Embryonic facial prominence (tissue), 1 donor: ENCODE measurements around the gene CDKAL1.
"Not testable (repeated sequence)": the region's sequence is repeated elsewhere in the genome, so short reads cannot be mapped to it uniquely, and the experiment has no call there.

ENCODE experiments used
- DNase-seq: peaks from one replicate; pipeline ENCODE4 v3.0.0-alpha.2; 2016; ENCODE audit errors: extremely low spot score

Gene CDKAL1

GRCh38 chr6:21071780-21072468 is 537.7 kb downstream of the CDKAL1 start:
- DNase-seq: no peak

GRCh38 chr6:21073318-21073839 is 539.1 kb downstream of the CDKAL1 start:
- no peak for DNase-seq

GRCh38 chr6:21074484-21074883 is 540.2 kb downstream of the CDKAL1 start:
- no peak for DNase-seq

- DNase-seq: no peak
Observed at GRCh38 chr6:21075986-21076385, 541.7 kb downstream of the CDKAL1 start.

GRCh38 chr6:21078497-21078896 is 544.2 kb downstream of the CDKAL1 start:
- DNase-seq: no peak

- DNase-seq: no peak
Observed at GRCh38 chr6:21079468-21080048, 545.3 kb downstream of the CDKAL1 start.

GRCh38 chr6:21080221-21080620 is 546.0 kb downstream of the CDKAL1 start:
- DNase-seq: no peak

GRCh38 chr6:21082091-21082490 is 547.8 kb downstream of the CDKAL1 start:
- DNase-seq: no peak

- DNase-seq: no peak
Observed at GRCh38 chr6:21083708-21084107, 549.5 kb downstream of the CDKAL1 start.

- no peak for DNase-seq
Observed at GRCh38 chr6:21084656-21085055, 550.4 kb downstream of the CDKAL1 start.

- DNase-seq: no peak
Observed at GRCh38 chr6:21085211-21085610, 551.0 kb downstream of the CDKAL1 start.

- no peak for DNase-seq
Observed at GRCh38 chr6:21085643-21086042, 551.4 kb downstream of the CDKAL1 start.

GRCh38 chr6:21087188-21087587 is 552.9 kb downstream of the CDKAL1 start:
- no peak for DNase-seq

- no peak for DNase-seq
Observed at GRCh38 chr6:21091411-21091810, 557.2 kb downstream of the CDKAL1 start.

- DNase-seq: not testable (repeated sequence)
Observed at GRCh38 chr6:21092231-21092772, 558.0 kb downstream of the CDKAL1 start.

- DNase-seq: no peak
Observed at GRCh38 chr6:21095462-21095861, 561.2 kb downstream of the CDKAL1 start.

GRCh38 chr6:21098134-21098533 is 563.9 kb downstream of the CDKAL1 start:
- no peak for DNase-seq

GRCh38 chr6:21098744-21099143 is 564.5 kb downstream of the CDKAL1 start:
- no peak for DNase-seq

- DNase-seq: no peak
Observed at GRCh38 chr6:21099338-21100314, 565.4 kb downstream of the CDKAL1 start.

GRCh38 chr6:21100991-21101390 is 566.7 kb downstream of the CDKAL1 start:
- no peak for DNase-seq

- no peak for DNase-seq
Observed at GRCh38 chr6:21101694-21102093, 567.4 kb downstream of the CDKAL1 start.

- DNase-seq: no peak
Observed at GRCh38 chr6:21102201-21102600, 567.9 kb downstream of the CDKAL1 start.
